Measurements from ENCODE around the gene SND1. TPM values are rescaled to one million over a fixed set of nuclear protein-coding genes. Genes with fewer than 3 reads are reported as not detected.

SND1 gene
- total RNA-seq, 1 donor from 2014 or later: 85.9 TPM

- intact Hi-C loops (cut with DNase I): no loop called here
- TF ChIP-seq, protein P1, sequence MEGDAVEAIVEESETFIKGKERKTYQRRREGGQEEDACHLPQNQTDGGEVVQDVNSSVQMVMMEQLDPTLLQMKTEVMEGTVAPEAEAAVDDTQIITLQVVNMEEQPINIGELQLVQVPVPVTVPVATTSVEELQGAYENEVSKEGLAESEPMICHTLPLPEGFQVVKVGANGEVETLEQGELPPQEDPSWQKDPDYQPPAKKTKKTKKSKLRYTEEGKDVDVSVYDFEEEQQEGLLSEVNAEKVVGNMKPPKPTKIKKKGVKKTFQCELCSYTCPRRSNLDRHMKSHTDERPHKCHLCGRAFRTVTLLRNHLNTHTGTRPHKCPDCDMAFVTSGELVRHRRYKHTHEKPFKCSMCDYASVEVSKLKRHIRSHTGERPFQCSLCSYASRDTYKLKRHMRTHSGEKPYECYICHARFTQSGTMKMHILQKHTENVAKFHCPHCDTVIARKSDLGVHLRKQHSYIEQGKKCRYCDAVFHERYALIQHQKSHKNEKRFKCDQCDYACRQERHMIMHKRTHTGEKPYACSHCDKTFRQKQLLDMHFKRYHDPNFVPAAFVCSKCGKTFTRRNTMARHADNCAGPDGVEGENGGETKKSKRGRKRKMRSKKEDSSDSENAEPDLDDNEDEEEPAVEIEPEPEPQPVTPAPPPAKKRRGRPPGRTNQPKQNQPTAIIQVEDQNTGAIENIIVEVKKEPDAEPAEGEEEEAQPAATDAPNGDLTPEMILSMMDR (IDR thresholded peaks at IDR 0.05): no peak
- TF ChIP-seq POLR2AphosphoS5 (IDR thresholded peaks at IDR 0.05; ENCODE audit: insufficient read depth in 1 of 2, low read depth in 1 of 2) (no peak), POLR2A (IDR thresholded peaks at IDR 0.05) (no peak)
- DNase-seq (ENCODE audit: extremely low spot score in 2 of 2): no peak
- Histone ChIP-seq H3K4me3 (no peak overlapping the region), H3K27me3 (no peaks in the 10 kb centered on the region), H3K36me3 (no peaks in the 10 kb centered on the region), H3K9me3 (no peaks in the 10 kb centered on the region), H3K27ac (no peak overlapping the region), H3K4me1 (peaks cover 4% of the 10 kb centered on the region)
Observed at GRCh38 chr7:127897704-127898454, 245.9 kb downstream of the SND1 start.

DNA sequence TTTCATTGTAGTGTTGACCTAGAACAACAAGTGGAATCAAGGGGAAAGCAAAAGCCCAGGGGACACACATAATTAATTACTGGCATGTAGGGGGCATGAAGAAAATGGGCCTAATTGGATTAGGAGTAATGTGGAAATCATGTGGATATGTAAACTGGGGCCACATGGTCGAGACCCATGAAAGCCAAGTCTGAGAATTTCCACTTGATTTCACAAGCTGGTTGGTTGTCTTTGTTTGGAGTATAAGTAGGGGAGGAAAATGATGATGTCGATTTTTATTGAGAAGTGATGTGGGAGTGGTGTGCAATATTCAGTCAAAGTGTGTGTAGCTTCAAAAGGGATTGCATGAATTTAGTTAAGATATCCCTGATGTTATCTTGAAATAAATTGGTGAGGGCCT, 247.4 kb downstream of the SND1 start:
- H3K9me3 ChIP-seq: no peaks in the 10 kb centered on the region
- no peak for DNase-seq (ENCODE audit: extremely low spot score in 2 of 2)
- no peak overlapping the region for H3K27ac ChIP-seq
- H3K4me1 ChIP-seq: peaks cover 4% of the 10 kb centered on the region
- intact Hi-C loops (cut with DNase I): no loop called here
- H3K36me3 ChIP-seq: no peaks in the 10 kb centered on the region
- H3K4me3 ChIP-seq: no peak overlapping the region
- TF ChIP-seq, protein P1 (IDR thresholded peaks at IDR 0.05): no peak
- no peak for TF ChIP-seq POLR2AphosphoS5 (IDR thresholded peaks at IDR 0.05; ENCODE audit: insufficient read depth in 1 of 2, low read depth in 1 of 2)
- TF ChIP-seq POLR2A (IDR thresholded peaks at IDR 0.05): no peak
- no peaks in the 10 kb centered on the region for H3K27me3 ChIP-seq

GRCh38 chr7:127900141-127900540, 248.1 kb downstream of the SND1 start:
- TF ChIP-seq, protein P1 (IDR thresholded peaks at IDR 0.05): no peak
- TF ChIP-seq POLR2AphosphoS5 (IDR thresholded peaks at IDR 0.05; ENCODE audit: insufficient read depth in 1 of 2, low read depth in 1 of 2) (no peak), POLR2A (IDR thresholded peaks at IDR 0.05) (no peak)
- Histone ChIP-seq H3K9me3 (no peaks in the 10 kb centered on the region), H3K36me3 (no peaks in the 10 kb centered on the region), H3K27me3 (no peaks in the 10 kb centered on the region), H3K27ac (no peak overlapping the region), H3K4me1 (peaks cover 4% of the 10 kb centered on the region), H3K4me3 (no peak overlapping the region)
- intact Hi-C loops (cut with DNase I): no loop called here
- no peak for DNase-seq (ENCODE audit: extremely low spot score in 2 of 2)

- Histone ChIP-seq H3K4me1 (peaks cover 4% of the 10 kb centered on the region), H3K27me3 (no peaks in the 10 kb centered on the region), H3K4me3 (no peak overlapping the region), H3K36me3 (no peaks in the 10 kb centered on the region), H3K9me3 (no peaks in the 10 kb centered on the region), H3K27ac (no peak overlapping the region)
- TF ChIP-seq, protein P1 (IDR thresholded peaks at IDR 0.05): no peak
- TF ChIP-seq POLR2A (IDR thresholded peaks at IDR 0.05): no peak
- intact Hi-C loops (cut with DNase I): no loop called here
- no peak for DNase-seq (ENCODE audit: extremely low spot score in 2 of 2)
Observed at GRCh38 chr7:127900732-127901685, 249.0 kb downstream of the SND1 start.

Data from vagina (tissue), 2 donors.